ENCODE measurements around the gene NEDD4L. TPM values are rescaled to one million over a fixed set of nuclear protein-coding genes. Genes with fewer than 3 reads are reported as not detected.
A peak's percentile ranks its signal among the peaks of the same experiment; 100 is the strongest.

NEDD4L gene
- total and polyA plus RNA-seq, 7 donors, result 14.8 to 28.0 (median 19.6) TPM

GRCh38 chr18:58251416-58251815, 207.4 kb downstream of the NEDD4L start:
- Histone ChIP-seq H3K27me3 (ENCODE audit: insufficient read depth in 3 of 3, low read length in 2 of 3) (no peaks in the 10 kb centered on the region), H3K4me3 (no peak overlapping the region), H3K4me1 (peaks cover 9% of the 10 kb centered on the region), H3K9me3 (no peaks in the 10 kb centered on the region), H3K36me3 (ENCODE audit: insufficient read depth in 1 of 2, low read depth in 1 of 2) (no peaks in the 10 kb centered on the region), H3K27ac (no peak overlapping the region)
- ATAC-seq (no peak), DNase-seq (no peak)
- WGBS, 3 donors, result 75 to 95% (median 87%) methylated on average over 2 of the region's 2 CpGs
- no peak for TF ChIP-seq CTCF (IDR thresholded peaks at IDR 0.05)
- intact Hi-C loops (cut with DNase I), result loop anchor here in 1 of 2 donors (5.0 kb wide), 1 partner anchor 66 kb away; no protein-coding TSS in a partner anchor

GRCh38 chr18:58252166-58252565, 208.1 kb downstream of the NEDD4L start:
- WGBS, 3 donors, result 85 to 94% (median 93%) methylated on average over 6 of the region's 6 CpGs
- TF ChIP-seq CTCF (IDR thresholded peaks at IDR 0.05), result no peak
- ATAC-seq (no peak), DNase-seq (no peak)
- H3K4me1 ChIP-seq, result peaks cover 9% of the 10 kb centered on the region
- H3K4me3 ChIP-seq, result no peak overlapping the region
- no peaks in the 10 kb centered on the region for H3K27me3 ChIP-seq (ENCODE audit: insufficient read depth in 3 of 3, low read length in 2 of 3)
- no peak overlapping the region for H3K27ac ChIP-seq
- no peaks in the 10 kb centered on the region for H3K36me3 ChIP-seq (ENCODE audit: insufficient read depth in 1 of 2, low read depth in 1 of 2)
- H3K9me3 ChIP-seq, result no peaks in the 10 kb centered on the region
- intact Hi-C loops (cut with DNase I), result loop anchor here in 1 of 2 donors (5.0 kb wide), 1 partner anchor 65 kb away; no protein-coding TSS in a partner anchor

GRCh38 chr18:58253318-58253717, 209.3 kb downstream of the NEDD4L start:
- ATAC-seq, result no peak
- H3K36me3 ChIP-seq (ENCODE audit: insufficient read depth in 1 of 2, low read depth in 1 of 2), result no peaks in the 10 kb centered on the region
- TF ChIP-seq CTCF (IDR thresholded peaks at IDR 0.05), result no peak
- H3K4me3 ChIP-seq, result no peak overlapping the region
- no peaks in the 10 kb centered on the region for H3K27me3 ChIP-seq (ENCODE audit: insufficient read depth in 3 of 3, low read length in 2 of 3)
- H3K4me1 ChIP-seq, result peaks cover 6% of the 10 kb centered on the region
- DNase-seq, result no peak
- 96 to 99% (median 97%) methylated on average over 2 of the region's 2 CpGs for WGBS, 3 donors
- no peak overlapping the region for H3K27ac ChIP-seq
- intact Hi-C loops (cut with DNase I), result loop anchor here in 1 of 2 donors (5.0 kb wide), 1 partner anchor 64 kb away; no protein-coding TSS in a partner anchor
- no peaks in the 10 kb centered on the region for H3K9me3 ChIP-seq

- 96 to 100% (median 96%) methylated on average over 1 of the region's 1 CpG for WGBS, 3 donors
These were observed 209.8 kb downstream of the NEDD4L start for GRCh38 chr18:58253871-58254270.

More at GRCh38 chr18:58253871-58254270, 209.8 kb downstream of the NEDD4L start:
- TF ChIP-seq CTCF (IDR thresholded peaks at IDR 0.05), result no peak
- Histone ChIP-seq H3K27me3 (ENCODE audit: insufficient read depth in 3 of 3, low read length in 2 of 3) (no peaks in the 10 kb centered on the region), H3K4me1 (peaks cover 6% of the 10 kb centered on the region), H3K27ac (peak overlapping the region; percentile 93), H3K36me3 (ENCODE audit: insufficient read depth in 1 of 2, low read depth in 1 of 2) (no peaks in the 10 kb centered on the region), H3K9me3 (no peaks in the 10 kb centered on the region), H3K4me3 (no peak overlapping the region)
- DNase-seq (no peak), ATAC-seq (no peak)
- intact Hi-C loops (cut with DNase I), result loop anchor here (2.0 to 5.0 kb wide), 2 partner anchors 63 to 69 kb away; no protein-coding TSS in a partner anchor

All from psoas muscle (tissue), 8 donors.